Measurements from ENCODE around the gene DLK1.

- TF ChIP-seq CTCF (IDR thresholded peaks at IDR 0.05 in 8 of 11, conservative IDR thresholded peaks at IDR 0.05 in 3 of 11) (no peak), POLR2A (IDR thresholded peaks at IDR 0.05) (no peak), POLR2AphosphoS5 (IDR thresholded peaks at IDR 0.05) (no peak)
Observed at GRCh38 chr14:100698066-100698465, 28.6 kb upstream of the DLK1 start.

All from spleen (tissue), 7 donors.